OCI-LY3 (cell line): ENCODE data around the gene MAGEA9.

Experiments
- H2AFZ ChIP-seq: fragments of 200-600, 300-600 bp; shearing (Covaris generic); 2 replicates; pipeline ENCODE4 v1.6.0; 2014; ENCODE audit warnings: antibody characterized with exemption, low read depth, low read length
- H3K27ac ChIP-seq: fragments of 200-600, 300-600 bp; sonication (generic); 2 replicates; pipeline ENCODE4 v1.5.1; 2014; ENCODE audit warnings: mild to moderate bottlenecking, low read length, moderate library complexity, mixed read lengths
- H3K27me3 ChIP-seq: fragments of 200-600, 300-600 bp; sonication (generic); 2 replicates; pipeline ENCODE4 v1.6.1; 2014; ENCODE audit warnings: low read depth, low read length, mixed read lengths
- H3K36me3 ChIP-seq: fragments of 200-600, 300-600 bp; sonication (generic); replicated peaks from 2 replicates; pipeline ENCODE3; 2014; ENCODE audit warnings: low read depth, low read length, mixed read lengths
- H3K4me1 ChIP-seq: fragments of 300-600, 200-600 bp; sonication (generic); 2 replicates; pipeline ENCODE4 v1.6.1; 2014; ENCODE audit warnings: low read length, mixed read lengths
- H3K4me2 ChIP-seq: fragments of 200-600, 300-600 bp; sonication (generic); 2 replicates; pipeline ENCODE4 v1.6.1; 2014; ENCODE audit warnings: low read length, mixed read lengths
- H3K4me3 ChIP-seq: fragments of 300-600, 200-600 bp; sonication (generic); 2 replicates; pipeline ENCODE4 v1.5.1; 2014; ENCODE audit warnings: antibody characterized with exemption, mild to moderate bottlenecking, low read length, moderate library complexity
- H3K79me2 ChIP-seq: fragments of 300-600, 200-600 bp; shearing (Covaris generic); 2 replicates; pipeline ENCODE4 v1.6.1; 2014; ENCODE audit warnings: mild to moderate bottlenecking, low read length, mixed read lengths
- H3K9ac ChIP-seq: fragments of 300-600, 200-600 bp; shearing (Covaris generic); 2 replicates; pipeline ENCODE4 v1.6.0; 2014; ENCODE audit warnings: mild to moderate bottlenecking, low read length, moderate library complexity
- H3K9me3 ChIP-seq: fragments of 200-600, 300-600 bp; shearing (Covaris generic); 2 replicates; pipeline ENCODE4 v1.6.1; 2014; ENCODE audit warnings: low read length, mixed read lengths; ENCODE audit not compliant: insufficient read depth
- H4K20me1 ChIP-seq: fragments of 200-600, 300-600 bp; sonication (generic); 2 replicates; pipeline ENCODE4 v1.6.1; 2016; ENCODE audit warnings: low read length, mixed read lengths; ENCODE audit not compliant: insufficient read depth
- CTCF ChIP-seq: fragments of 200-600, 300-600 bp; sonication (generic); IDR thresholded peaks from 2 replicates; pipeline ENCODE4 v1.5.1; 2014; ENCODE audit warnings: antibody characterized with exemption, low read length, low read depth
- EZH2phosphoT487 ChIP-seq: fragments of 200-600 bp; shearing (Covaris generic); IDR thresholded peaks from 2 replicates; pipeline ENCODE4 v1.6.1; 2018; ENCODE audit warnings: antibody characterized with exemption, mixed run types, low read depth

MAGEA9 gene

GRCh38 chrX:149819371-149819770 is 37.6 kb downstream of the MAGEA9 start:
- H3K36me3 ChIP-seq, result no peaks in the 10 kb centered on the region
- H3K27ac ChIP-seq, result no peak overlapping the region
- no peaks in the 10 kb centered on the region for H4K20me1 ChIP-seq
- no peaks in the 10 kb centered on the region for H3K9me3 ChIP-seq
- TF ChIP-seq CTCF, result no peak
- no peak for TF ChIP-seq EZH2phosphoT487
- H3K79me2 ChIP-seq, result no peaks in the 10 kb centered on the region
- H3K4me1 ChIP-seq, result no peaks in the 10 kb centered on the region
- H3K4me3 ChIP-seq, result no peak overlapping the region
- no peak overlapping the region for H2AFZ ChIP-seq
- no peak overlapping the region for H3K9ac ChIP-seq
- peaks cover 3% of the 10 kb centered on the region; the same call in 1 of the 2 replicates for H3K27me3 ChIP-seq
- no peak overlapping the region for H3K4me2 ChIP-seq

GRCh38 chrX:149825424-149825823 is 43.7 kb downstream of the MAGEA9 start:
- H3K79me2 ChIP-seq, result no peaks in the 10 kb centered on the region
- no peaks in the 10 kb centered on the region for H3K36me3 ChIP-seq
- H2AFZ ChIP-seq, result no peak overlapping the region
- no peaks in the 10 kb centered on the region for H3K27me3 ChIP-seq
- H4K20me1 ChIP-seq, result no peaks in the 10 kb centered on the region
- peaks cover 24% of the 10 kb centered on the region for H3K4me1 ChIP-seq
- no peaks in the 10 kb centered on the region for H3K9me3 ChIP-seq
- H3K9ac ChIP-seq, result no peak overlapping the region
- TF ChIP-seq EZH2phosphoT487 (no peak), CTCF (peak; percentile 57)
- no peak overlapping the region for H3K4me3 ChIP-seq
- H3K27ac ChIP-seq, result no peak overlapping the region
- peak overlapping the region; percentile 22 for H3K4me2 ChIP-seq

DNA sequence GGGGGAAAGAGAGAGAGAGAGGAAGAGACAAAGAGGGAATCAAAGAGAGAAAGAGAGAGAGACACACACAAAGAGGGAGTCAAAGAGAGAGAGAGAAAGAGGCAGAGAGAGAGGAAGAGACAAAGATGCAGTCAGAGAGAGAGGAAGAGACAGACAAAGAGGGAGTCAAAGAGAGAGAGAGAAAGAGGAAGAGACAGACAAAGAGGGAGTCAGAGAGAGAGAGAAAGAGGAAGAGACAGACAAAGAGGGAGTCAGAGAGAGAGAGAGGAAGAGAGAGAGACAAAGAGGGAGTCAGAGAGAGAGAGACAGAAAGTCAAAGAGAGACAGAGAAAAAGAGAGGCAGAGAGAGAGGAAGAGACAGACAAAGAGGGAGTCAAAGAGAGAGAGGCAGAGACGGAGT is 45.5 kb downstream of the MAGEA9 start:
- no peak for TF ChIP-seq CTCF
- no peak for TF ChIP-seq EZH2phosphoT487
- Histone ChIP-seq H3K4me2 (peak overlapping the region; percentile 37; the same call in 1 of the 2 replicates), H3K27me3 (no peaks in the 10 kb centered on the region), H3K79me2 (no peaks in the 10 kb centered on the region), H3K9me3 (no peaks in the 10 kb centered on the region), H3K4me3 (no peak overlapping the region), H2AFZ (no peak overlapping the region), H3K4me1 (peaks cover 25% of the 10 kb centered on the region), H4K20me1 (no peaks in the 10 kb centered on the region), H3K27ac (no peak overlapping the region), H3K9ac (no peak overlapping the region), H3K36me3 (no peaks in the 10 kb centered on the region)

GRCh38 chrX:149829751-149830191 is 48.0 kb downstream of the MAGEA9 start:
- TF ChIP-seq CTCF (no peak), EZH2phosphoT487 (no peak)
- H3K9ac ChIP-seq, result peak overlapping the region; percentile 69
- H3K4me3 ChIP-seq, result peak overlapping the region; percentile 81
- H3K27ac ChIP-seq, result peak overlapping the region; percentile 28; the same call in 1 of the 2 replicates
- H3K79me2 ChIP-seq, result no peaks in the 10 kb centered on the region
- H3K9me3 ChIP-seq, result no peaks in the 10 kb centered on the region
- H4K20me1 ChIP-seq, result no peaks in the 10 kb centered on the region
- H2AFZ ChIP-seq, result 0 out of 2 replicates have a peak overlapping the region, but pooled peaks have one; percentile 98
- H3K27me3 ChIP-seq, result no peaks in the 10 kb centered on the region
- H3K4me2 ChIP-seq, result peak overlapping the region; percentile 97
- no peaks in the 10 kb centered on the region for H3K36me3 ChIP-seq
- peaks cover 25% of the 10 kb centered on the region for H3K4me1 ChIP-seq
